Neural progenitor cell (in vitro differentiated cells): ENCODE measurements around the gene GDPD4.

Experiments used
- EZH2 ChIP-seq: fragments of 200-600 bp; sonication (generic); IDR thresholded peaks from 2 replicates; pipeline ENCODE4 v1.6.1; 2017; ENCODE audit warnings: antibody characterized with exemption, mild to moderate bottlenecking, moderate library complexity
- EZH2phosphoT487 ChIP-seq: fragments of 200-600 bp; sonication (generic); IDR thresholded peaks from 2 replicates; pipeline ENCODE4 v1.6.1; 2017; ENCODE audit warnings: antibody characterized with exemption
- TF ChIP-seq, protein P1 (sequence below): fragments of 200-600 bp; sonication (generic); IDR thresholded peaks from 2 replicates; pipeline ENCODE4 v1.5.1; 2017; ENCODE audit warnings: antibody characterized with exemption, mild to moderate bottlenecking

DNA sequence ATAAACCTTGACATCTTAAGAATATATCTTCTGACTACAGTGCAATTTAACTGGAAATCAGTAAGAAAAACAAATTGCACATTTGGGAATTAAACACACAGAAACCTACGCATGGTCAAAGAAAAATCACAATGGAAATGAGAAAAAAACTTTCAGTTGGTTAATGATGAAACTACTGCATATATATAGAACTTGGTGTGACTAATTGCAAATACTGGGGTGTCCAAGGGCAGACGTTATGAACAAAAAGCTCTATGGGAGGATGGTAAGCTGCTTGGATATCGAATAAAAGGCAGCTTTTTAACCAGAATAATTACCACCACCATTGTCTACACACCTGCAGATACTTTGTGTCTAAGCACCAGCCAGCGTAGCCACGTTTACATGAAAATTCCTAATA, 791 bp downstream of the GDPD4 start:
- TF ChIP-seq EZH2 (no peak), EZH2phosphoT487 (no peak)
- TF ChIP-seq, protein P1, sequence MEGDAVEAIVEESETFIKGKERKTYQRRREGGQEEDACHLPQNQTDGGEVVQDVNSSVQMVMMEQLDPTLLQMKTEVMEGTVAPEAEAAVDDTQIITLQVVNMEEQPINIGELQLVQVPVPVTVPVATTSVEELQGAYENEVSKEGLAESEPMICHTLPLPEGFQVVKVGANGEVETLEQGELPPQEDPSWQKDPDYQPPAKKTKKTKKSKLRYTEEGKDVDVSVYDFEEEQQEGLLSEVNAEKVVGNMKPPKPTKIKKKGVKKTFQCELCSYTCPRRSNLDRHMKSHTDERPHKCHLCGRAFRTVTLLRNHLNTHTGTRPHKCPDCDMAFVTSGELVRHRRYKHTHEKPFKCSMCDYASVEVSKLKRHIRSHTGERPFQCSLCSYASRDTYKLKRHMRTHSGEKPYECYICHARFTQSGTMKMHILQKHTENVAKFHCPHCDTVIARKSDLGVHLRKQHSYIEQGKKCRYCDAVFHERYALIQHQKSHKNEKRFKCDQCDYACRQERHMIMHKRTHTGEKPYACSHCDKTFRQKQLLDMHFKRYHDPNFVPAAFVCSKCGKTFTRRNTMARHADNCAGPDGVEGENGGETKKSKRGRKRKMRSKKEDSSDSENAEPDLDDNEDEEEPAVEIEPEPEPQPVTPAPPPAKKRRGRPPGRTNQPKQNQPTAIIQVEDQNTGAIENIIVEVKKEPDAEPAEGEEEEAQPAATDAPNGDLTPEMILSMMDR = no peak
